OCI-LY3 (cell line): ENCODE data around the gene CSF3R.

Experiments
- H2AFZ ChIP-seq: fragments of 200-600, 300-600 bp; shearing (Covaris generic); 2 replicates; pipeline ENCODE4 v1.6.0; 2014; ENCODE audit warnings: antibody characterized with exemption, low read depth, low read length
- H3K27ac ChIP-seq: fragments of 200-600, 300-600 bp; sonication (generic); 2 replicates; pipeline ENCODE4 v1.5.1; 2014; ENCODE audit warnings: mild to moderate bottlenecking, low read length, moderate library complexity, mixed read lengths
- H3K27me3 ChIP-seq: fragments of 200-600, 300-600 bp; sonication (generic); 2 replicates; pipeline ENCODE4 v1.6.1; 2014; ENCODE audit warnings: low read depth, low read length, mixed read lengths
- H3K36me3 ChIP-seq: fragments of 200-600, 300-600 bp; sonication (generic); replicated peaks from 2 replicates; pipeline ENCODE3; 2014; ENCODE audit warnings: low read depth, low read length, mixed read lengths
- H3K4me1 ChIP-seq: fragments of 300-600, 200-600 bp; sonication (generic); 2 replicates; pipeline ENCODE4 v1.6.1; 2014; ENCODE audit warnings: low read length, mixed read lengths
- H3K4me2 ChIP-seq: fragments of 200-600, 300-600 bp; sonication (generic); 2 replicates; pipeline ENCODE4 v1.6.1; 2014; ENCODE audit warnings: low read length, mixed read lengths
- H3K4me3 ChIP-seq: fragments of 300-600, 200-600 bp; sonication (generic); 2 replicates; pipeline ENCODE4 v1.5.1; 2014; ENCODE audit warnings: antibody characterized with exemption, mild to moderate bottlenecking, low read length, moderate library complexity
- H3K79me2 ChIP-seq: fragments of 300-600, 200-600 bp; shearing (Covaris generic); 2 replicates; pipeline ENCODE4 v1.6.1; 2014; ENCODE audit warnings: mild to moderate bottlenecking, low read length, mixed read lengths
- H3K9ac ChIP-seq: fragments of 300-600, 200-600 bp; shearing (Covaris generic); 2 replicates; pipeline ENCODE4 v1.6.0; 2014; ENCODE audit warnings: mild to moderate bottlenecking, low read length, moderate library complexity
- H3K9me3 ChIP-seq: fragments of 200-600, 300-600 bp; shearing (Covaris generic); 2 replicates; pipeline ENCODE4 v1.6.1; 2014; ENCODE audit warnings: low read length, mixed read lengths; ENCODE audit not compliant: insufficient read depth
- H4K20me1 ChIP-seq: fragments of 200-600, 300-600 bp; sonication (generic); 2 replicates; pipeline ENCODE4 v1.6.1; 2016; ENCODE audit warnings: low read length, mixed read lengths; ENCODE audit not compliant: insufficient read depth
- CTCF ChIP-seq: fragments of 200-600, 300-600 bp; sonication (generic); IDR thresholded peaks from 2 replicates; pipeline ENCODE4 v1.5.1; 2014; ENCODE audit warnings: antibody characterized with exemption, low read length, low read depth
- EZH2phosphoT487 ChIP-seq: fragments of 200-600 bp; shearing (Covaris generic); IDR thresholded peaks from 2 replicates; pipeline ENCODE4 v1.6.1; 2018; ENCODE audit warnings: antibody characterized with exemption, mixed run types, low read depth

Gene CSF3R

GRCh38 chr1:36515315-36516138 is 32.8 kb upstream of the CSF3R start:
- Histone ChIP-seq H3K4me2 (no peak overlapping the region), H3K27ac (no peak overlapping the region), H3K4me3 (no peak overlapping the region), H3K4me1 (no peaks in the 10 kb centered on the region), H3K79me2 (no peaks in the 10 kb centered on the region), H2AFZ (no peak overlapping the region), H3K9me3 (no peaks in the 10 kb centered on the region), H3K36me3 (no peaks in the 10 kb centered on the region), H3K27me3 (no peaks in the 10 kb centered on the region), H4K20me1 (no peaks in the 10 kb centered on the region), H3K9ac (no peak overlapping the region)
- TF ChIP-seq CTCF: no peak
- no peak for TF ChIP-seq EZH2phosphoT487

GRCh38 chr1:36514501-36514900 is 31.8 kb upstream of the CSF3R start:
- no peaks in the 10 kb centered on the region for H3K9me3 ChIP-seq
- H3K27ac ChIP-seq: no peak overlapping the region
- no peak overlapping the region for H2AFZ ChIP-seq
- H3K4me3 ChIP-seq: no peak overlapping the region
- H3K79me2 ChIP-seq: no peaks in the 10 kb centered on the region
- no peak overlapping the region for H3K4me2 ChIP-seq
- H3K9ac ChIP-seq: no peak overlapping the region
- no peaks in the 10 kb centered on the region for H3K4me1 ChIP-seq
- TF ChIP-seq CTCF: no peak
- TF ChIP-seq EZH2phosphoT487: no peak
- no peaks in the 10 kb centered on the region for H3K27me3 ChIP-seq
- H3K36me3 ChIP-seq: no peaks in the 10 kb centered on the region
- no peaks in the 10 kb centered on the region for H4K20me1 ChIP-seq

- no peak overlapping the region for H3K27ac ChIP-seq
- H3K4me3 ChIP-seq: no peak overlapping the region
- no peaks in the 10 kb centered on the region for H3K27me3 ChIP-seq
- no peaks in the 10 kb centered on the region for H3K4me1 ChIP-seq
- H3K9me3 ChIP-seq: no peaks in the 10 kb centered on the region
- no peak overlapping the region for H2AFZ ChIP-seq
- H3K79me2 ChIP-seq: no peaks in the 10 kb centered on the region
- no peaks in the 10 kb centered on the region for H4K20me1 ChIP-seq
- H3K36me3 ChIP-seq: no peaks in the 10 kb centered on the region
- H3K9ac ChIP-seq: no peak overlapping the region
- H3K4me2 ChIP-seq: no peak overlapping the region
- TF ChIP-seq EZH2phosphoT487 (no peak), CTCF (no peak)
Observed at GRCh38 chr1:36513676-36514473, 31.2 kb upstream of the CSF3R start.

- no peaks in the 10 kb centered on the region for H3K27me3 ChIP-seq
- no peaks in the 10 kb centered on the region for H3K9me3 ChIP-seq
- no peaks in the 10 kb centered on the region for H3K36me3 ChIP-seq
- no peak overlapping the region for H3K27ac ChIP-seq
- no peak overlapping the region for H2AFZ ChIP-seq
- H4K20me1 ChIP-seq: no peaks in the 10 kb centered on the region
- no peaks in the 10 kb centered on the region for H3K4me1 ChIP-seq
- no peaks in the 10 kb centered on the region for H3K79me2 ChIP-seq
- H3K4me2 ChIP-seq: no peak overlapping the region
- TF ChIP-seq EZH2phosphoT487 (no peak), CTCF (no peak)
- no peak overlapping the region for H3K4me3 ChIP-seq
- no peak overlapping the region for H3K9ac ChIP-seq
Observed at GRCh38 chr1:36512842-36513241, 30.1 kb upstream of the CSF3R start.
